Esophagus muscularis mucosa (tissue), 4 donors: ENCODE results near the gene DOK6.

Source experiments
- EP300 ChIP-seq: sonication (generic); formaldehyde crosslinking; IDR thresholded peaks from one replicate; pipeline ENCODE4 v1.6.1; 2017; ENCODE audit warnings: antibody characterized with exemption
- POLR2A ChIP-seq: fragments of 450-650 bp; IDR thresholded peaks from one replicate; pipeline ENCODE4 v1.6.1; 2017; ENCODE audit warnings: antibody characterized with exemption, moderate library complexity, mild to moderate bottlenecking, low read depth
- POLR2AphosphoS5 ChIP-seq, 2 donors: sonication (generic); formaldehyde crosslinking; IDR thresholded peaks; one replicate each; pipeline ENCODE4 v1.6.1; 2017; ENCODE audit warnings: antibody characterized with exemption in 2 of 2
- TF ChIP-seq, protein P1 (sequence below), 3 experiments: fragments of 200-600 bp in 2 of 3; fragments of 450-650 bp in 1 of 3; sonication (generic) in 2 of 3; IDR thresholded peaks; one replicate each; pipeline ENCODE4 v1.5.1; 2017 to 2019; ENCODE audit warnings: antibody characterized with exemption in 3 of 3, mild to moderate bottlenecking in 2 of 3, moderate library complexity in 1 of 3

DNA sequence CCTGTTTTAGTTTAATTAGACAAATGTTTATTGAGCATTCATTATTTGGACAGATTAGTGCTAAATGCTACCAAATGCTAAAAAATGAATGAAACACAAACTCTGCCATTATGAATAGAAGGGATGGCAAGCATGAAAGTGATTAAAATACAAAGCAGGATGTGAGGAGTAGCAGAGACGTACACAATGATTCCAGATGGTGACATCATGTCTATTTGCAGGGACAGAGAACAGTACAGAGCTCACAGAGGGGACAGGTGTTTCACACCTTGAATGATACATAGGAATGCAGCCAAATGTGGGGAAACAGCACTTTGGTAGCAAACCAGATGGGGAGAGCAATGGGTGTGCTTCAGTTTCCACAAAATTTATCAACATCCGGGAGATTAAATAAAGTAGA is 470.7 kb downstream of the DOK6 start:
- TF ChIP-seq, protein P1, sequence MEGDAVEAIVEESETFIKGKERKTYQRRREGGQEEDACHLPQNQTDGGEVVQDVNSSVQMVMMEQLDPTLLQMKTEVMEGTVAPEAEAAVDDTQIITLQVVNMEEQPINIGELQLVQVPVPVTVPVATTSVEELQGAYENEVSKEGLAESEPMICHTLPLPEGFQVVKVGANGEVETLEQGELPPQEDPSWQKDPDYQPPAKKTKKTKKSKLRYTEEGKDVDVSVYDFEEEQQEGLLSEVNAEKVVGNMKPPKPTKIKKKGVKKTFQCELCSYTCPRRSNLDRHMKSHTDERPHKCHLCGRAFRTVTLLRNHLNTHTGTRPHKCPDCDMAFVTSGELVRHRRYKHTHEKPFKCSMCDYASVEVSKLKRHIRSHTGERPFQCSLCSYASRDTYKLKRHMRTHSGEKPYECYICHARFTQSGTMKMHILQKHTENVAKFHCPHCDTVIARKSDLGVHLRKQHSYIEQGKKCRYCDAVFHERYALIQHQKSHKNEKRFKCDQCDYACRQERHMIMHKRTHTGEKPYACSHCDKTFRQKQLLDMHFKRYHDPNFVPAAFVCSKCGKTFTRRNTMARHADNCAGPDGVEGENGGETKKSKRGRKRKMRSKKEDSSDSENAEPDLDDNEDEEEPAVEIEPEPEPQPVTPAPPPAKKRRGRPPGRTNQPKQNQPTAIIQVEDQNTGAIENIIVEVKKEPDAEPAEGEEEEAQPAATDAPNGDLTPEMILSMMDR (IDR thresholded peaks at IDR 0.05), result no peak
- TF ChIP-seq POLR2A (no peak), POLR2AphosphoS5 (IDR thresholded peaks at IDR 0.05) (no peak), EP300 (no peak)
